Right atrium auricular region (tissue), 2 donors: ENCODE measurements around the gene STXBP3. TPM values are rescaled to one million over a fixed set of nuclear protein-coding genes. Genes with fewer than 3 reads are reported as not detected.
"Not testable (repeated sequence)": the region's sequence is repeated elsewhere in the genome, so short reads cannot be mapped to it uniquely, and the experiment has no call there.

ENCODE experiments used
- DNase-seq: peaks from one replicate; pipeline ENCODE4 v3.0.0-alpha.2; 2019; ENCODE audit warnings: low spot score
- H3K27ac ChIP-seq, 2 donors: fragments of 200-600 bp; sonication (generic); 1 replicate in 1 of 2; 2 replicates in 1 of 2; pipeline ENCODE4 v1.5.1; 2016 to 2019
- H3K27me3 ChIP-seq, 2 donors: fragments of 200-600 bp; sonication (generic); one replicate each; pipeline versions ENCODE4 v1.5.1 to v1.6.0; 2017 to 2019
- H3K36me3 ChIP-seq: fragments of 200-600 bp; sonication (generic); one replicate; pipeline ENCODE4 v1.5.1; 2016
- H3K4me1 ChIP-seq, 2 donors: fragments of 200-600 bp; sonication (generic); one replicate each; pipeline versions ENCODE4 v1.5.1 to v1.6.0; 2017 to 2019
- H3K4me3 ChIP-seq, 2 donors: fragments of 200-600 bp; sonication (generic); 1 replicate in 1 of 2; 2 replicates in 1 of 2; pipeline ENCODE4 v1.5.1; 2017 to 2019; ENCODE audit warnings: mild to moderate bottlenecking in 1 of 2, moderate library complexity in 1 of 2
- H3K9me3 ChIP-seq, 2 donors: fragments of 200-600 bp; sonication (generic); one replicate each; pipeline ENCODE4 v1.5.1; 2019
- CTCF ChIP-seq, 2 donors: fragments of 200-600 bp; sonication (generic); IDR thresholded peaks; one replicate each; pipeline ENCODE4 v1.5.1; 2019; ENCODE audit warnings: antibody characterized with exemption in 2 of 2
- total RNA-seq, 2 donors: library from RNA; depleted of rRNA; stranded (reverse); fragments of >200 nt; gene quantifications; one replicate each; pipeline ENCODE4 v1.1.0, GENCODE V29; 2016

The STXBP3 gene
- total RNA-seq, 2 donors from 2014 or later: 26.4 to 27.7 TPM

GRCh38 chr1:108780937-108781574 is 34.6 kb downstream of the STXBP3 start:
- DNase-seq: no peak
- no peak for TF ChIP-seq CTCF (IDR thresholded peaks at IDR 0.05)
- peaks cover 77% of the 10 kb centered on the region for H3K36me3 ChIP-seq

GRCh38 chr1:108781575-108781944 is 35.1 kb downstream of the STXBP3 start:
- DNase-seq, H3K27ac ChIP-seq, H3K27me3 ChIP-seq, H3K4me3 ChIP-seq, H3K4me1 ChIP-seq: not testable (repeated sequence)
- Histone ChIP-seq H3K9me3 (peaks cover 6 to 16% of the 10 kb centered on the region in 2 donors), H3K36me3 (peaks cover 78% of the 10 kb centered on the region)

More at GRCh38 chr1:108780937-108781574, 34.6 kb downstream of the STXBP3 start:
- Histone ChIP-seq H3K27ac (no peak overlapping the region), H3K4me1 (no peaks in the 10 kb centered on the region), H3K4me3 (no peak overlapping the region), H3K27me3 (no peaks in the 10 kb centered on the region), H3K9me3 (peaks cover 6 to 13% of the 10 kb centered on the region in 2 donors)

- H3K36me3 ChIP-seq: peaks cover 55% of the 10 kb centered on the region
- no peaks in the 10 kb centered on the region for H3K27me3 ChIP-seq
- peaks cover 6 to 16% of the 10 kb centered on the region in 2 donors for H3K9me3 ChIP-seq
- H3K27ac ChIP-seq: no peak overlapping the region
- H3K4me1 ChIP-seq: no peaks in the 10 kb centered on the region
- no peak overlapping the region for H3K4me3 ChIP-seq
- TF ChIP-seq CTCF (IDR thresholded peaks at IDR 0.05): no peak
- DNase-seq: no peak
Observed at GRCh38 chr1:108785264-108785663, 38.8 kb downstream of the STXBP3 start.

- Histone ChIP-seq H3K4me1 (no peaks in the 10 kb centered on the region), H3K9me3 (peaks cover 6 to 16% of the 10 kb centered on the region in 2 donors), H3K27me3 (no peaks in the 10 kb centered on the region), H3K36me3 (peaks cover 55% of the 10 kb centered on the region), H3K27ac (no peak overlapping the region), H3K4me3 (no peak overlapping the region)
- DNase-seq: no peak
- TF ChIP-seq CTCF (IDR thresholded peaks at IDR 0.05): no peak
Observed at GRCh38 chr1:108785880-108786279, 39.4 kb downstream of the STXBP3 start.

GRCh38 chr1:108791790-108792189 is 45.3 kb downstream of the STXBP3 start:
- Histone ChIP-seq H3K27ac (no peak overlapping the region), H3K27me3 (no peaks in the 10 kb centered on the region), H3K36me3 (peaks cover 22% of the 10 kb centered on the region), H3K4me3 (no peak overlapping the region), H3K9me3 (peaks cover 0 to 13% of the 10 kb centered on the region in 2 donors), H3K4me1 (no peaks in the 10 kb centered on the region)
- no peak for DNase-seq
- no peak for TF ChIP-seq CTCF (IDR thresholded peaks at IDR 0.05)

GRCh38 chr1:108792420-108792819 is 45.9 kb downstream of the STXBP3 start:
- Histone ChIP-seq H3K9me3 (peaks cover 0 to 13% of the 10 kb centered on the region in 2 donors), H3K27ac (no peak overlapping the region), H3K27me3 (no peaks in the 10 kb centered on the region), H3K4me3 (no peak overlapping the region), H3K36me3 (peaks cover 27% of the 10 kb centered on the region), H3K4me1 (no peaks in the 10 kb centered on the region)
- no peak for TF ChIP-seq CTCF (IDR thresholded peaks at IDR 0.05)
- DNase-seq: no peak
